ENCODE data around the gene NPR2.

The NPR2 gene

DNA sequence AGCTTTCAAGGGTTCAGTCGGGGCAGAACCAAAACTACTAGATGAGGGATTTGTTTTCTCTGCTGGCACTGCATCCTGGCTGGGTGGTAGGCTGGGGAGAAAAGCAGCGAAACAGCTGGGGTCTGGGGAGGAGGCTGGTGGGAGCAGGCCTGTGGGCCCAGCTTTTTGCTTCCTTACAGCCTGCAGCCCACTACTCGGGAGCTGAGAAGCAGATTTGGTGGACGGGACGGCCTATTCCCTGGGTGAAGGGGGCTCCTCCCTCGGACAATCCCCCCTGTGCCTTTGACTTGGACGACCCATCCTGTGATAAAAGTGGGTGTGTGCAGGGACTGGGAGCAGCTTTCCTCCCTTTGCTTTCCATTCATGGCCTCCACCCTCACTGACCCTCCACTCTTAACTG is 9.1 kb downstream of the NPR2 start:
- no peak for DNase-seq (ENCODE audit: low read depth)

DNA sequence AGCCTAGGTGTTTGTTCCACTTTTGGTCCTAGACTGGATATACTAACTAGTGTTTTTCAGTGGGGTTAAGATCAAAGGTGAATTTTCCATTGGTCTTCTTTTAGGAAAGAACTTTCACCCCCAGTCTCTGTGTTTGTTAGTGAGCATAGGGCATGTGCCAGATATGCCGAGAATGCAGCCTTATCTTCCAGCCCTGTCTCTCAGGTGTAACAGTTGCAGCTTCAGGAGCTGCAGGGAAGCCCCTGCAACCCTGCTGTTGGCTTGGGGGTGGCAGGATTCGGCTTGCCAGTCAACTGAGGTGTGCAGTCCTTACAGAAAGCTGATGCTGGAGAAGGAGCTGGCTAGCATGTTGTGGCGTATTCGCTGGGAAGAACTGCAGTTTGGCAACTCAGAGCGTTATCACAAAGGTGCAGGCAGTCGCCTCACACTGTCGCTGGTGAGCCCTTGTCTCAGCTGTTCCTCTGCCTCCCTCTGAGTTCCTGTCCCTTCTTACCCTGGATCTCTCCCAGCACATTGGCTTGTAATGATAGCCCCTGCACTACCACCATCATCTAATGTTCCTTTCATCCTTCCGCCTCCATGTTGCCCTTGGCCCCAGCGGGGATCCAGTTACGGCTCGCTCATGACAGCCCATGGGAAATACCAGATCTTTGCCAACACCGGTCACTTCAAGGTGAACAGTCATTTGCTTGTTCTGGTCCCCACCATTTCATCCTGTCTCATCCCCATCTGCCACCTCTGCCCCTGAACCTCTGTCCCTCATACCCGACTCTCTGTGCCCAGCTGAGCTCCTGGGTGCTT is 10.1 kb downstream of the NPR2 start:
- no peak for DNase-seq (ENCODE audit: low read depth)

GRCh38 chr9:35806101-35806500 is 14.7 kb downstream of the NPR2 start:
- no peak for DNase-seq (ENCODE audit: low read depth)

DNA sequence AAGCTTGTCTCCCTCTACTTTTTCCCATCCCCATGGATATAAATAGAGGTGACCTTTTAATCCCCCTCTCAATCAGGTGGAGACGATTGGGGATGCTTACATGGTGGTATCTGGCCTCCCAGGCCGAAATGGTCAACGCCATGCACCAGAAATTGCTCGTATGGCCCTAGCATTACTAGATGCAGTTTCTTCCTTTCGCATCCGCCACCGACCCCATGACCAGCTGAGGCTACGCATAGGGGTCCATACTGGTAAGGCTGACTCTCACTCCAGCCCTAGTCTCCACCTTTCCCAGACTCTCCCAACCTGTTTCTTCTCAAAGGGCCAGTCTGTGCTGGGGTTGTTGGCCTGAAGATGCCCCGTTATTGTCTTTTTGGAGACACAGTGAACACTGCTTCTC is 17.0 kb downstream of the NPR2 start:
- DNase-seq (ENCODE audit: low read depth) = no peak

- DNase-seq (ENCODE audit: low read depth) = no peak
Measured at GRCh38 chr9:35810122-35810521, 18.7 kb downstream of the NPR2 start.

- DNase-seq (ENCODE audit: low read depth) = no peak
Measured at GRCh38 chr9:35811381-35812024, 20.1 kb downstream of the NPR2 start.

DNA sequence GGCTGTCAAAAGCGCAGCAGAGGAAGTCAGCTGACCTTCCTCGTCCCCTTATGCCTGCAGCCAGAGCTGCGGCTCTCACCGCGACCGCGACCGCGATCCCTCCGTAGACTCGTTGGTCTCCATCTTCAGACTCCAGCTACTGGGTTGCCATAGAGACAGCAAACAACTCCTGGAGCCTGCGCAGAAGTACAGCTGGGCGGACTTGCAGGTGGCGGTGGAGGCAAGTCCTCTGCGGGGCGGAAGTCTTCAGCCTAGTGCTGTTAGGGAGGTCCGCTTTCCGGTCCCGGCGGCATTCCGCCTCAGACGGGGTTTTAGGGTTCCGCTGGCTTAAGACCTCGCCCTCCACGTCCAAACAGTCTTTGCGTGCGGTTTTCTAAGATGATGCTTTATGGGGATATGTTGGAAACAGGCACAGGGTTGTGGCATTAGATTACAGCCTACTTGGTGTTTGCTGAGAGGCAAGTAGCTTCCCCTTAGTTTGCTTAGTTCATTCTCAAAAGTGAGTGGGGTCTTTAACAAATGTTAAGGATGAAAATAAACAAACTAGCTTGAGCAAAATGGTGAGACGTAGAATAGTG is 20.7 kb downstream of the NPR2 start, which contains the start of gene SPAG8:
Gene SPAG8 (minus strand): TSS at position 238 of the 578 bp plus-strand sequence. CDS start 115 bp downstream, at position 123.
- DNase-seq (ENCODE audit: low read depth) = peak; percentile 98

- no peak for DNase-seq (ENCODE audit: low read depth)
Measured at GRCh38 chr9:35813434-35814105, 22.2 kb downstream of the NPR2 start.

GRCh38 chr9:35814106-35814840 is 22.9 kb downstream of the NPR2 start:
- no peak for DNase-seq (ENCODE audit: low read depth)

GRCh38 chr9:35814841-35815543 is 23.6 kb downstream of the NPR2 start, which contains the start of gene HINT2:
Gene HINT2 (minus strand): TSS chr9:35815042. CDS start chr9:35814979, 63 bp downstream.
- DNase-seq (ENCODE audit: low read depth) = peak; percentile 94

DNA sequence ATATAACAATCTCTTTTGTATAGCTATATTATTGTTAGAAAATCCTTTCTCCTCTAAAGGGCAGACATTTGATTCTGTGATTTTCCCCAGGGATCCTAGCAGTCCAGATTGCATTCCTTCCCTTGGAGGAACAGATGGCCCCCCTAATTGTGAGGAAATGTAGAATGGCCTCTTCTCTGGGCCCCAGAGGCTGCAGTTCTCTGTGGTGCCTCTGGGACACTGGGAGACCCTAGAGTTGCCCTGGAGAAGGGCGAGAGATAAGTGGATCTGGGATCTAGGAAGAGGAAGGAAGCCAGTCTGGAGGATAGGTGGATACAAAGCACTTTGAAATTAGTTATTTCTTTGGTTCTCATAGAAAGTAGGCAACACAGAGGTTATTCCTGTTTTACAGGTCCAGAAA is 25.3 kb downstream of the NPR2 start:
- no peak for DNase-seq (ENCODE audit: low read depth)

DNA sequence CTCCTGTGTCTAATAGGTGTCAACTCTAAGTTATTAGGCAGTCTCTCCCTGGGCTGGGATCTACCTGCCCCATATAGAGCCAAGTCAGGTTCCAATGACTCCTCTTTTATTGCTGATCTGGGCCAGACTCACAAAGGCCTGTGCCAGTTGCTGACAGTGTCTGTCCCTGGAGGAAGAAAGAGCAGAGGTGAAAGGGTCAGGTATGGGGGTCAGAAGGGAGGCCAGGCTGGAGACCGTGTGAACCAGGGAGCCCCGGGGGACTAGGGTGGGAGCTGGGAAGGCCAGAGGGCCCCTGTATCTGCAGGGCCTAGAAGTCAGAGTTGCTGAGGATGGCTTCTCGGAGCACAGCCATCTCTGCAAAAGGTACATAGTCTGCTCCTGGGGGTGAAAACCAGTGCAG is 26.9 kb downstream of the NPR2 start:
- no peak for DNase-seq (ENCODE audit: low read depth)

DNA sequence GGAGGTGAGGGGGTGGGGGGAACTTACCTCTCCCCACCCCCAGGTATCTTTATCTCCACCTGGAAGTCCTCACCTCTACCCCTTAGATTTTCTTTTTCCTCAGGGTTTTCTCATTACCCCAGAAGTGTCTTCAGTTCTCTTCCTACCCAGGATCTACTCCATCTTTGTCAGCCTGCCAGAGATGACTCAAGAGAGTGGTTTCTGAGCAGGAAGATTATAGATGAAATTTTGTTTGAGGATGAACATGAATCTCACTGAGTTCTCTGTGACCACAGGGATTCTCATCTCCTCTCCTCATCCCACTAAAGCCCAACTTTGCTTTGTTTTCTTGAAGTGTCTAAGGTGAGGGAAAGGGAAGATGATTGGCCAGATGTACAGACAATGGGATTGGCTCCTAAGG is 28.7 kb downstream of the NPR2 start:
- DNase-seq (ENCODE audit: low read depth) = no peak

GRCh38 chr9:35822926-35823325 is 31.5 kb downstream of the NPR2 start:
- no peak for DNase-seq (ENCODE audit: low read depth)

- DNase-seq (ENCODE audit: low read depth) = no peak
Measured at GRCh38 chr9:35826071-35826701, 34.8 kb downstream of the NPR2 start.

DNA sequence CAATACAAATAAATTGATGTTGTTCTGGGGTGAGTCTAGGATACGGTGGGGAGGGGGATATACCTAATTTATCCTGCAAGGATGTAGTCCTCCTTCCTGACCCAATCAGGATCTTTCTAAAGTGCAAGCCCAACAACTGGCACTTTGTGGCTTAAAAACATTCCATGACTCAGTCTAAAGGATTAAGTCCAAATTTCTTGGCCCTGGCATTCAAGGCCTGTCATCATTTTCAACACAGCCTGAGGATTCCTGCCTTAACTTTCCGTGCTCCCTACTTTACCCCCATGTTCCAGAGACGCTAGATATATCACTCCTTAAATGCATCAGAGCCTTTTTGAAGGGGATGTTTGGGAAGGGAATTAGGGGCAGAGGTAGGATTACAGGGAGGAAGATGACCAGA is 36.1 kb downstream of the NPR2 start:
- DNase-seq (ENCODE audit: low read depth) = no peak

DNA sequence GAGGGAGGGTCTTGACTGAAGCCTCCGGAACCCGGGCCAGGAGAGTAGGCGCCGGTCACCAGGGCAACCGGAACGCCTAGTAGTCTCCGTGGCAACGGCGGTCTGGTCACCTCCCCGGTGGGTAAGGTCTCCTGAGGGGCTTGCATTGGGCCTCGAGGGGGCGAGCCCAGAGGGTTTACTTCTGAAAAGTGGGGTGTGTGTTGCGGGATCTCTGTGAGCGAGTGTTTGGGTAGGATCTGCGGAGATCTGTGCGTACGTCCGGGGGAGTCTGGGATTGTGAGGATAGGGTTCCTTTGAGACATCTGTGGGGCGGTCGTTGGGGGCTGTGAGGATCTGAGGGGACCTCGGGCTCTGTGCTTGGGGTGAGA is 37.3 kb downstream of the NPR2 start, which contains the start of gene FAM221B:
Gene FAM221B (minus strand): TSS at position 17 of the 368 bp plus-strand sequence. CDS start 2,571 bp downstream, outside the sequence.
- DNase-seq (ENCODE audit: low read depth) = no peak

DNA sequence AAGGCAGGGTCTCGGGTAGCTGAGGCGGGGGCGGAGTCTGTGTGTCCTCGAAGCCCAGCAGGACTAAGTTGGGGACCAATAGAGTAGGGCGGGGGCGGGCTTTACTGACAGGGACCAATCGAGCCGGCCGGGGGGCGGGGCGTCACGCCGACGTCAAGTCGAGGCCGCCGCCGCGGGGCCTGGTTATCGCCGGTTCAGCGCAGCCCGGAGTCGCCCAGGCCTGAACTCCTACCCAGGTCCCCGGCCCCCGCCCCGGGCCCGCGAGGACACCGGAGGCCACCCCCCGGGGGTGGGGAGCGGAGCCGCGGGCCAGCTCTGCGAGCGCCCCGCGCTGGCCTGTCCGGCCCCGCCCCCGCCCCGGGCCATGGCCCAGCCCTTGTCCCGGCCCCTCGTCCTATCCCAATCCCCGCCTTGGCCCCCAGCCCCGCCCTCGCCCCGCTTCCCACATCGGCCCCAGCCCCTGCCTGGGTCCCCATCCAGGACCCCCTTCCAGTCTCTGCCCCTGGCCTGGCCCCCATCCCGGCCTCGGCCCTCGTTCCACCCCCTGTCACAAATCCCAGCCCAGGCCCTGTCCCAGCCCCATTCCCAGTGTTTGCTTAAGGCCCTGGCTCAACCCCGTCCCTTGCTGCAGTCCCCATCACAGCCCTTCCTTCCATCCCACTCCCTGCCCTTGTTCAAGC is 37.8 kb downstream of the NPR2 start, which contains the start of gene TMEM8B:
Gene TMEM8B (plus strand): TSS at position 145 of the 680 bp plus-strand sequence. CDS start 220 bp downstream, at position 365.
- DNase-seq (ENCODE audit: low read depth) = peak; percentile 70

DNA sequence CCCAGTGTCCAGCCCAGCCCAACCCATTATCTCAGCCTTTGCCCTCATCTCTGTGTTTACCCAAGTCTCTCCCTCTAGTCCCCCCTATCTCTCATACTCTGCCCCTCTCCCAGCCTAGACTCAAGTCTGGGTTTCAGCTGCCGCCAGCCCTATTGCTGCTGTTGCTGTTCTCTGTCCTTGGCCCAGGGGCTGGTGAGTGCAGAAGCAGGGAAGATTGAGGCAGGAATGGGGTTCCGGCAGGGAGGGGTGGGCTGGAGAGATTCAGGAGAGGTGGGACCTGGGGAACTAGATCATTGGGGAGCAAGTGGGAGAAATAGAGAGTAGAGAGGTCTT is 38.3 kb downstream of the NPR2 start:
- no peak for DNase-seq (ENCODE audit: low read depth)

DNA sequence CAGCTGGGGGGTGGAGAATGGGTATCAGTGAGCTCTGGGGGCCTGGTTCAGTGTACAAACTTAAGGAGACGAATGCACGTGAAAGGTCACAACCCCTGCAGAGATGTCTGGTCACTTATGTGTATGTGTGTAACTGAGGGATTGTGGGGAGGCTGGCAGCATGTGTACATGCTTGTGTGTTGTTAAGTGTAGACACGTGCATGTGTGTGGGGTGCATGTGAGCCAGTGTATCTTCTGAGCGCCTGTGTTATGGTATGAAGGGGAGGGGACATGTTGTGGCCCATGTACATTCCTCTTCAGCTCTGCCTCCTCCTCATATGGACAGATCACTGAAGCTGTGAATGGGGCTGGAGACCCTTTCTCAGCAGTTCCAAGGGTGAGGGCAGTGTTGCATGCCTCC is 39.6 kb downstream of the NPR2 start:
- no peak for DNase-seq (ENCODE audit: low read depth)

Data from CMK (cell line).